Measurements from ENCODE around the gene TTC39C.

- no peak for TF ChIP-seq CTCF (IDR thresholded peaks at IDR 0.05)
- TF ChIP-seq ZFX (IDR thresholded peaks at IDR 0.05; ENCODE audit: borderline replicate concordance) = no peak
These were observed 115.9 kb downstream of the TTC39C start for GRCh38 chr18:24130494-24130893.

Data from 22Rv1 (cell line).